GM12873 (cell line): ENCODE results near the gene FLAD1.

Experiments
- CTCF ChIP-seq: IDR thresholded peaks from 2 replicates; pipeline ENCODE4 v1.5.1; 2012; ENCODE audit warnings: low read depth, mild to moderate bottlenecking, moderate library complexity, low read length, control low read depth; ENCODE audit not compliant: insufficient read depth; ENCODE audit errors: missing control alignments

The FLAD1 gene

GRCh38 chr1:154972213-154972516 is 11.0 kb upstream of the FLAD1 start:
- TF ChIP-seq CTCF: no peak

GRCh38 chr1:154972517-154973343 is 10.4 kb upstream of the FLAD1 start:
- TF ChIP-seq CTCF: no peak

- peak; percentile 15 for TF ChIP-seq CTCF
Observed at GRCh38 chr1:154973344-154974101, 9.6 kb upstream of the FLAD1 start.

GRCh38 chr1:154974102-154974807 is 8.9 kb upstream of the FLAD1 start, which contains the start of gene CKS1B:
TSS of gene CKS1B (plus strand) at chr1:154974681. CDS start at chr1:154974746, 65 bp downstream.
- TF ChIP-seq CTCF: no peak

- TF ChIP-seq CTCF: no peak
Observed at GRCh38 chr1:154974808-154975408, 8.2 kb upstream of the FLAD1 start.

GRCh38 chr1:154975409-154976059 is 7.6 kb upstream of the FLAD1 start:
- no peak for TF ChIP-seq CTCF
